NK-92 treated with Interleukin-12 subunit alpha and Interleukin-12 subunit beta, amount 100 ng/mL, for 24 hours (cell line): ENCODE measurements around the gene TXK.
"Not testable (repeated sequence)": the region's sequence is repeated elsewhere in the genome, so short reads cannot be mapped to it uniquely, and the experiment has no call there.

Experiments
- DNase-seq: peaks from one replicate; lab custom pipeline; 2025; lab: John Stamatoyannopoulos, UW

The TXK gene

DNA sequence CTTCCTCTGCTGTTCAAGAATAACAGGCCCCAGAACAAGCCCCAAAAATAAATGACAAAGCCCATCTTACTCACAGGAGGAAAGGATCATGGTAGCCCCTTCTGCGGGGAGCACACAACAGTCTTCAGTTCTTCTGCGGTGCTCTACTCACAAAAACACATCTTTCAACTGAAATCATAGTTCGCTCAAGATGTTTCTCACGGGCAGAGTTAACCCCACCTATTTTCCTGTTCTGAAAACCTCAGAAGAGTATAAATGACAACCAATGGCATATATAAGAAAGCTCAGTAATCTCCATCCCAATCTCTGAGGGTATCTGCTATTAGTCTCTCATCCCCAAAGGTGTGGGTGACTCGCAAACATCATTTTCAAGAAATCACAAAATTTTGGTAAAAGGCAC, at the start of gene TXK:
TXK (minus strand) TSS at position 170 of the 400 bp plus-strand sequence; CDS start at position 90, 80 bp downstream.
- no peak for DNase-seq

DNA sequence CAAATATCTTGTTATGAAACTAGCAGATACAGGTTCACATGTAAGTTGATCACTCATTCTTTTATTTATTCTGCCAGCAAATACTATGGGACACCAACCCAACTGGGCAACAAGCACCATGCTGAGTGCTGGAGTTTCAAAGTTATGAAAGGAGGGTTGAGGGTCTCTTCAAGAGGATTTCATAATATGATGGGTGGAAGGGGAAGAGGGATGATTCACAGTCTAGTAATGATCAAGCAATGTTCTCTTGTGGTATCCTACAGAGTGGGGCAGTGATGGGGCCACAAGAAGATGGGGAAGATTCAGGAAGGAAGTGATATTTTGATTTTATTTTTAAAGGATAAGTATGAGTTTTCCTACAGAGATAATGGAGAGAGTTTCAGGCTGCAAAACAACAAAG, 46.2 kb upstream of the TXK start:
- no peak for DNase-seq

DNA sequence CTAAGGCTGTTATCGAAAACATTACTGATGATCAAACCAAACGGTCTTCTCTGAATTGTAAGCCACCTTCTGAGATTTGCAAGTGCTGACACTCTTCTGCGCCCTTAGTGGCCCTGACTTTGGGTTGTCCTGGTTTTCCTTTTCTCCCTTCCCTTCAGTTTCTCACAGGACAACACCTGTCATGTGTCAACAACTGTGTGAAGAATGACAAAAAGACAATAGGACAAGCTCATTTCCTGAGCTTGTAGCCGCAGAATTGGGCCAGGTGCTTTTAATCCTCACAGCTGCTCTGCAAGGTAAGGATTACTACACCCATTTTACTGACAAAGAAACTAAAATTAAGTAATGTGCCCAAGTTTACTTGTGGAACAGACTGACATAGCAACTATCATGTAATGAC, 44.9 kb upstream of the TXK start:
- no peak for DNase-seq

DNA sequence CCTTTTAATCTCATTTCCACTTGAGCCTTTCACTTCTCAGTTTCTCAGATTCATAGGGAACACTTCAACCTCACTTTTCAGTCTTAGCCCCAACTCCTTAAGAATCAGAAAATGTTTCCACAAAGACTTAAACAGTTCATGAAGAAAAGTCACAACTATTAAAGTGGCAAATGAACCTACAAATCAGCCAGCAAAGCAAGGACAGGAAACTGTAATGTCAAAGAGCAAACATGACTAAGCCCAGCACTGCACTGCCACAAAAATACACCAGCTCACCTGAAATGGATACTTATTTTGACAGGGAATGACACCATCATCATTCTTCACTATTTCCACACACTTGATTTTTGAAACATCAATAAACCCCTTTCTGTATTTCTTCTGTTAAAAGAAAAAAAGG, 41.8 kb upstream of the TXK start:
- DNase-seq = no peak

DNA sequence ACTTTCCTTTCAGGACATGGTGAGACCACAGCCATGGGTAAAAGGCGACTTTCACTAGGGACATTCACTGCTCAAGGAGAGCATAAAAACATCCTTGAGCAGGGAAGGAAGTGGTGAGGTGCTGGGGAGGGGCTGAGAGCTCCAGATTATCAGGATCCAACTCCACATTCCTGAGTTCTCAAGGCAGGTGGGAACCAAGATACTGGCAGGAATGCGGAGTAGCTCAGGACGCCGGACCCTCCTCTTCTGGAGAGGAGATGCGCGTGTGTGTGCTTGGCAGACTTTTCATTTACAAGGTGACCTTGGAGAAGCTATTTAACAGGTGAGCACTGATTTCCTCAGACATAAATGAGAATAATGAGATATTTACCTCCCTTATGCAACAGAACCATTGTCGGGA, 41.3 kb upstream of the TXK start:
- no peak for DNase-seq

DNA sequence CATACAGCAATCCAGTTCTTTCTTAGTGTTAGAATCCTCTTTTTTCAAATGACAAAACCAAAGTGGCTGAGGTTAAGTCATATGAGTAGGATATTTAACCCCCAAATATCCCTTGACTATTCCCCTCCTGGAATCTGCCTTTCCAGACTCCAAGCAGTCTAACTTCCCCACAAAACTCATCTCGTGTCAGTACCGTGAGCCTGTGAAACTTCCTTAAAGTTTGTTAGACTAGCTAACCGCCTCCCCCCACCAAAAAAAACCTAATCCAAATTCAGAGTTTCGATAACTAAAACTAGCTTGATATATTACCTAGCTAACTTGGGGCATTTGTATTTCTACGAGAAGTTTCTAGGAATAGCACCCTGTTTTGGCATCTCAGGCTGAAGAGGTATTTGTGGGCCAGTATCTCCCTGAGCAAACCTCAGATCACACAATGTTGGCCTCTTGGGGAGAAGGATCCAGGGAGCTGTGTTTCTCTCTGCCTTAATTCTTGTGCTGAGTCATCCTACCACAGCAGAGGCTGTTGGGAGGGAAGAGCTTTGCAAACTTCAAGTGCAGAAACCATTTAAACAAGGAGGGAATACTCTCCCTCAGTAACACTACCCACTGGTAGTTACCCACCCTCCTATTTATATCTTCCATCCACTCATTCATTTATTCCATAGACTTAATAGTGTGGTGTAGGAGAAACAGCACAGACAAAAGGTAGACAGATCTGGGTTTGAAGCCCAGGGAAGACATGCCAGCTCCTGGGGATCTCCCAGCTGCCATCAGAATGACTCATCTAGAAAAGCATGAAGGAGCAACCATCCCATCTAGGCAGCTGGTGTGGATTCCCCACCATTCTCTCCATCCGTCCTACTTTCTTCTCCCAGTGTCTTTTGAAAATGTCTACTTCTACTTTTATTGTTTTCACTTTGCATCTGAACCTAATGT, 39.3 kb upstream of the TXK start:
- no peak for DNase-seq

DNA sequence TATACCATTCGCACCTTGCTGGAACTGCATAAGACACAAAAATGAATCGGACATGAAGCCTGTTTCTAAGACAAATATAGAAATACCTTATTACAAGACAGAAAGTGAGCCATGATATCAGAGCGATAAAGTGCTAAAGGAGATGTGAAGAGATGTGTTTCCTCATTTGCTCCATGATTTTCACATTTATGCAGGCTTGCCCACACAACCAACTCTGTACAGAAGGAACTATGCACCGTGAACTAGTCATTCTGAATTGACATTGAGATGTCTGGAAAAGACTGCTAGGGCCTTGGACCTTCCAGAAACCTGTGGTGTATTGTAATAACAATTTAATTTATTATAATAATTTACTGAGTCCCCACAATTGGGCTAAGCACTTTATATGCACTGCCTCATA, 38.6 kb upstream of the TXK start:
- DNase-seq = no peak

DNA sequence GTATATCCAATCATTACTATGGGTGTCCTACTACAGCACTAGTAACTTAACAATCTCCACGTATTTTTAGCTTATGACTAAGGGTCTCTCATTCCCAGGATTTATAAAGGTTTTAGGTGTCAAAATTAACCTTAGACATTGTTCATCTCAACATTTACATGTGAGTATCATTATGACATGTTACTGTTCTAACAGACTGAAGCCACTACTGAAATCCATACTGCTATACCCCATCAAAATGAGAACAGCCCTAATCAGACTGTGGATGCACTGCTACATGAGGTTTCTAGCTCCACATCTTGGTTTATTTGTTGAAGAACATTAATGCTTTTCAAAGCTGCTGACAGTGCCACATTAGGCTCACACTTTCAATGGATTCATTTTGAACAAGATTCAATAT, 35.6 kb upstream of the TXK start:
- no peak for DNase-seq

DNA sequence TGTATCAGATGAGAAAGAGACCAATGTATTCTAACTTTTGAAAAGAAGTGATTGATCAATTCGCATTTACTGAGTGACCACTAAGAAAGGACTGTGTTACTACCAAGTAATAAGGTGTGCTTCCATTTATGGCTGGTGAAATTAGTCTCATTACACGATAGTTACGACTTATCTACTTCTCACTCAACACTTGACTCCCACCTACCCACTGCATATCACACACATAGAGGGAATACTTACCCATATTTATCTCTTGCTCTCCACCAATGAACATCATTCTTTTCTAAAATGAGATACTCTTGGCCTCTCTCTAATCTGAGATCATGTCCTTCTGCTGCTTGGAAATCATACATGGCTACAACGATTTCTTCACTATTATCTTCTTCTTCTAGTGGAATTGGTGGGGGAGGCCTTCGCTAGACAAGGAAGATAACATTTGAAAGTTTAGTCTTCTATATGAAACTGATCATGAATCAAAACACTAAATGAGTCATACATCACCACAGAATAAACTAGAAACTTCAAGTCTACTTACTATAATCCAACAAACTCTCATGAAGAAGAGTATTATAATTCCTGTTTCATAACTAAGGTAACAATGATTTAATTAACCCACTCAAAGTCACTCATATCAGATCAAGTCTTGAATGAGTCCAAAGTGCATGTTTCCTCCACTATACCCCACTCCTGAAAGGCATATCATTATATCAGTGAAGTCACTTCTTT, 33.7 kb upstream of the TXK start:
- no peak for DNase-seq

DNA sequence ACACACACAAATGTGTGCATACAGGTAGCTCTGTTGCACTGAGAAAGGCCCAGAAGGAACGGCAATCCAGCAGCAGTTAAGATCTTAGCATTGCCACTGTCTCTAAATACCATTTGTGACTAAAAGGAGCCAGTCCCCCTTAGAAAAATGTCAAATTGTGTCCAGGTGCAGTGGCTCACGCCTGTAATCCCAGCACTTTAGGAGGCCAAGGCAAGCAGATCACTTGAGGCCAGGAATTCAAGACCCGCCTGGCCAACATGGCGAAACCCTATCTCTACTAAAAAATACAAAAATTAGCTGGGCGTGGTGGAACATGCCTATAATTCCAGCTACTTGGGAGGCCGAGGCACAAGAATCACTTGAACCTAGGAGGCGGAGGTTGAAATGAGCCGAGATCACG, 30.5 kb upstream of the TXK start:
- DNase-seq = not testable (repeated sequence)

DNA sequence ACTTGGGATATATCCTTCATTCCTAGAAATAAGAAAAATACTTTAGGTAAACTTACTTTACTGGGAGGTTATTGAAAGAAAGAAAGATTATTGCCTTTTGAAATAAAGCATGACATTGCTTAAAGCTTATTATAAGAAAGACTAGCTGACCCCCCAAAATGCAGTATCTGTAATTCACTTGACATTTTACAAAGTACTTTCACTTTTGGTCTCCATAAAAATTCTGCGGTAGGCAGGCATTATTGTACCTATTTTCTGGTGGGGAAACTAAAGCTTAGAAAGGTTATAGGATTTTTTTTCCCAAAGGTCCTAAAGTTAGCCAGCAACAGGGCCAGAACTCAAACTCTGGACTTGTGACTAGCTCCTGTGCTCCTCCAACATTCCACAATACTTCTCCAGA, 29.7 kb upstream of the TXK start:
- DNase-seq = no peak

DNA sequence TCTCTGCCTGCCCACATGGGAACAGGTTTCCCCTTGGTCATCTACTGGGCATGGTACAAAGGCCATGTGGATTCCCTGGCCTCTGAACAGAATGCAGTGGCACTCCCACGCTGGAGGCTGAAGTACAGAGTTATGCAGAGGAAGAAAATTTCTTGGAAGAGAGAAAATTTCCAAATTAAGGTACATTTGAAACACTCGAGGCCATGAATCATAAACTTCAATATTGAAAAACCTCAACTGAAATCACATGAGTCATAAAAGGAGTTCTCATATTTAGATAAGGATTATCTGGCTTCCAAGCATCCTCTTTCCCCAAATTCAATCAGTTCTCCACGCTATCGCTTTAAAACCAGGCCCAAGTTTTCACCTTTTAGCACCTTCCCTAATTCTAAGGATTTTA, 28.1 kb upstream of the TXK start:
- no peak for DNase-seq

DNA sequence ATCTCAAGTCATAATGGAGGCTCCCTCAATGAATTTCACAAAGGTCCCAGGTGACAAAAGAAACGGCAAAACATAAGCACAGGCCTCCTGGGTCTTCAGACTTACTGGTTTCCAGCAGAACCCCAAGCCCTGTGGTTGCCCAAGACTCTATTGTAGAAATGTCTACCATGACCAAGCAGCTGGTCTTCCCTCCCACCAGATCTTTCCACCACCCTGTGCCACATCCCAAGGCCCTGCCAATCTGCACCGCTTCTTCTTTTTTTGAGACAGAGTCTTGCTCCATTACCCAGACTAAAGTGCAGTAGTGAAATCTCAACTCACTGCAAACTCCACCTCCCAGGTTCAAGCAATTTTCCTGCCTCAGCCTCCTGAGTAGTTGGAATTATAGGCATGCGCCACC, 23.2 kb upstream of the TXK start:
- DNase-seq = no peak

DNA sequence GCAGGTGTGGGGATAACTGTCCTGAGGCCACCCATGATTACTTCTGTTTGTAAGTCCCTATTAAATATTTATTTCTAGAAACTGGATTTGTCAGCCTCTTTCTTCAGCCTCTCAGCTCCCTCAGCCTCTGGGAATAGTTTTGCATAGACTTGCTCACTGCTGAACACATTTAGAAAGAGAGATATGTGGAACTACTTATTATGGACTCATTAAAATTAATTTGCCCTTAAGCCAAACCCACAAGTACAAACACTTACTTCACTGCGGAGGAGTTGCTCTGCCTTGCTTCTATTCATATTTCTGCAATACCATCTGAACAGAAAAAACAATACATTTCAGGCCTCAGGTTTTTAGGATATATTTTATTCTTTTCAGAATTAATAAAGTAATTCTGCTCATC, 22.4 kb upstream of the TXK start:
- no peak for DNase-seq

DNA sequence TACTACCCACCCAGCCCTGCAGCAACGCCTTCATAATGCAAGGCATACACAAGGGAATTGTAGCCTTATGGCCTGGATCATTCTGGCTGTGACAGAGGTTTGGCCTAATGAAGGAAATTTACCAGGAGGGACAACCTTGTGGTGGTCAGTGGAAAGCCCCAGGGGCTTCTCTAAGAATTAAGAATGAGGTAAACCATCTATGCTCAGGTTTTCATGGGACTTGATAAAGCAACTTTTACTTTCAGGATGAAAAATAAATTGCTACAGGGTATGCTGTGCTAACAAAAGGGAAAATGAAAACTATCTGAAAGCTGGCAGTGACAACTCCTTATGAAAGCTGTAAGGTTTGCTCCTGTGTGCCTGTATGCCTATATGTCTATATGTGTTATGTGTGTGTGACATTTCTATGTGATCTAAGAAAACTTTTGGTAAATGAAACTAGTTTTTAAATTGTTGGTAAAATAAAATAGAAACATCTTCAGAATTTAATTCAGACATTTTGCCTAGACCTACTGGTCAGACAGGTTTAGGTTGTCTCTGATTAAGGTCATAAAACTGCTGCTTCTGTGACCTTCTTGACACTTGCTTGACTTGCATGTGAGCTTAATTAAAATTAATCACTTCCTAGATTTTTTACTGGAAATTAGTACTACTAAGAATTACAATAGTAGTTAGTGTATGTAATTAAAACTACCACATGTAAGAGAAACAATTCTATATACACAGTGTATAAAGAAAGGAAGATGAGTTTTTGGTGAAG, 19.9 kb upstream of the TXK start:
- no peak for DNase-seq

DNA sequence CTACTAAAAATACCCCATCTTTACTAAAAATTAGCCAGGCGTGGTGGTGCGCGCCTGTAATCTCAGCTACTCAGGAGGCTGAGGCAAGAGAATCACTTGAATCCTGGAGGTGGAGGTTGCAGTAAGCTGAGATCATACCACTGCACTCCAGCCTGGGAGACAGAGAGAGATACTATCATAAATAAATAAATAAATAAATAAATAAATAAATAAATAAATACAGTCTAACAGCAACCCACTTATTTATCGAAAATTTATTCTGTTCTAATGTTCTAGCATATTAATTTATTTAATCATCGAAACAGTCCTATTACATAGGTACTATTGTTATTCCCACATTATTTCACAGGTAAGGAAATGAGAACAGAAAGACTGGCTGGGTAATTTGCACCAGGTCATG, 18.2 kb upstream of the TXK start:
- no peak for DNase-seq

DNA sequence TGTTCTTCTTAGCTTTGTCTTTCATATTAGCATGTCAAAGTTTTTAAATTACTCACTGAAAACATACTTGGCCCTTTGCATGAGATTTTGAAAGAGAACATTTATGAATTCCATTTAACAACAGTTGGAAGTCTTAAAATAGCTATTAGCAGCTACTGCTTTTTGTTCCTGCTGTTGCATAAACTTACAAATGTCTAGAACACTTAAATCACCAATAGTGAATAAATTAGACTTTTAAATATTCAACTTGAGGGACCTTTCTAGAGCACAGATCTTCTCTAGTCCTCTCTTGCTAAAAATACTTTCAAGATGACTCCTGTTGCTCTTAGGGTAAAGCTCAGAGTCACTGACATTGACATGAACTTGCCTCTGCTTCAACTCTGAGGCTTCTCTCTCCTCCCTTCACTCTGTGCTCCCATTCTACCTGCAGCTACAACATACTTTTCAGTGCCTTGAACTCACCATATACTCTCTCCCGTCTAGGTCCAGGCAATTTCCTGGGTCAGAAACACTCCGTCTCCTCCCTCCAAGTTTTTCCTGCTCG, 15.8 kb upstream of the TXK start:
- DNase-seq = no peak

DNA sequence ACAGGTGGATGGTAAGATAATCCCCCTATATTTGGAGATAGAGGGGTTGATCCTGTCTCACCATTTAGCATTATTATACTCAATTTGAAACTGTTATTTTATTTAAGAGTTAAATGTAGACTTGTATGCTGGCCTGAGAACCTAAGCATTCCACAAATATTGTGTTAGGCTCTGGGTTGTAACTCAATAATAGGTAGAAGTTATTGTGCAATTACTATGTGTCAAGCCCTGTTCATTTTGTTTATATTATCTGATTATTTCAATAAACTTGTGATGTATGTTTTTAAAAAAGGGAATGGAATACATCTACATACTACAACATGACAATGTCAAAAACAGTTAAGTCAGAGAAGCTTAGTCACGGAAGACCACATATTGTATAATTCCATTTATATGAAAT, 13.6 kb upstream of the TXK start:
- no peak for DNase-seq

DNA sequence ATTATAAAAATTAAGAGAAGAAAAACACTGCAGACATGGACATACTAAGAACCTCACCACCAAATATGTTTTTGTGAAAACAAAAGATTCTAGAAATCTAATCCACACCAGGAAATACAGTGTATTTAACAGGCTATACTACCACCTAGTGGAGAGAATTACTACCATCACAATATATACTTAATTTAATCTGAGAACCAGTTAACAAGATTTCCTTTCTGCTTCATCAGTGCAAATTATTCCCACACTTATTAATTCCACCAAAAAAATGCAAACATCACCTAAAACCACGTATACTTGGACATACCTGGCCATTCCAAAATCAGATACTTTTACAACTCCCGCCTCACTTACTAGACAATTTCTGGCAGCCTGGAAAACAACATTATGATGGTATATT, 7.0 kb upstream of the TXK start:
- no peak for DNase-seq

DNA sequence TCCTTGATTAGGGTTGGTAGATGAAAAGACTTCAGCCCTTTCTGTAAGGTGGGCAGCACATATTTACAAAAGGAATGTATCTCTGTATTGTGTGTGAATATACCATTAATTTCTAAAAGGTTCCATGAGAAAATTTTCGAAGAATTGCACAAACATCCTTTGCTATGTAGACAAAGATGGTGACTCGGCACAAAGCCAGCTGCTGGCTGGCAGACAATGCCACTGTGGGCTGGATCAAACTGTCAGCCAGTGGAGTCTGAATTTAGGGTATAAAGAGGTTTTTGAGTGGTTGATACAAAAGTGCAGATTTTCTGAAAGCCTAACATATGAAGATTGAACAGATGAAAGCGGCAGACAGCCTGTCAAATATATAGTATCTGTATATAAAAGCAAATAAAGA, 5.6 kb upstream of the TXK start:
- no peak for DNase-seq

DNA sequence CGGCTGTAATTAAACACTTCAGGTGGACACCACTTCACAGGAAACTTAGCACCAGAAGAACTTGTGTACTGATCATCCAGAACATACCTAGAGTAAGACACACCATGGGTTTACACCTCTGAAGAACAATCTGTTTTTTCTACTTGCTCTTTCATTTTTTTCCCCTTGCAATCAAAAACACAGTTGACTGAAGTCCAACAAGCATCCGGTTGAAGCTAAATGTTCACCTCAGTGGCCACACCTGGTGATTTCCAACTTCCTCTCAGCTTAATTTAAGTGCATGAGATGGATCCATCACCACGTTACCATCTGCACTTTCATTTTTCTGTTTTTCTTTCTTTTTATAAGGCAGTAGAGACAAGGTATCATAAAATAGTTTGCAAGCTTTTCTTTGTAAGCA, 4.9 kb upstream of the TXK start:
- peak; percentile 12 for DNase-seq

DNA sequence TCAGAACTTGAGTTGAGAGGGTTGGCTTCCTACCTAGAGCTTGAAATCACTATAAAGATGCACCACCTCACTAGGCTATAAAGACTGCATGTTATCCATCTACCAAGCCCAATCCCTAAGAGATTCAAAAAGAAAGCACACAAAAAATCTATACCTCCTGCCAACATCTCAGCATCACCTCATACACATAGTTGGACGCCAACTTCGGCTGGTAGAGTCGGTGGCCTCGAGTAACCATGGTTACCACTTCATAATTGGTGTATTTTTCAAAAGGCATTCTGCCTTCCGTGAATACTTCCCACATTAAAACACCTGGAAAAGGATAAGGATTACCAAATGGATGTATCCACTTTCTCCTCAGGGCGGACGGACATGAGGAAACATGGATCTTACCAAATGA, 4.5 kb upstream of the TXK start:
- DNase-seq = no peak
